Pons (tissue), 1 donor: ENCODE data around the gene CTNND1.
"Not testable (repeated sequence)": the region's sequence is repeated elsewhere in the genome, so short reads cannot be mapped to it uniquely, and the experiment has no call there.

ENCODE experiments used
- DNase-seq: peaks from one replicate; pipeline ENCODE4 v3.0.0-alpha.2; 2016; ENCODE audit warnings: low spot score

The CTNND1 gene

DNA sequence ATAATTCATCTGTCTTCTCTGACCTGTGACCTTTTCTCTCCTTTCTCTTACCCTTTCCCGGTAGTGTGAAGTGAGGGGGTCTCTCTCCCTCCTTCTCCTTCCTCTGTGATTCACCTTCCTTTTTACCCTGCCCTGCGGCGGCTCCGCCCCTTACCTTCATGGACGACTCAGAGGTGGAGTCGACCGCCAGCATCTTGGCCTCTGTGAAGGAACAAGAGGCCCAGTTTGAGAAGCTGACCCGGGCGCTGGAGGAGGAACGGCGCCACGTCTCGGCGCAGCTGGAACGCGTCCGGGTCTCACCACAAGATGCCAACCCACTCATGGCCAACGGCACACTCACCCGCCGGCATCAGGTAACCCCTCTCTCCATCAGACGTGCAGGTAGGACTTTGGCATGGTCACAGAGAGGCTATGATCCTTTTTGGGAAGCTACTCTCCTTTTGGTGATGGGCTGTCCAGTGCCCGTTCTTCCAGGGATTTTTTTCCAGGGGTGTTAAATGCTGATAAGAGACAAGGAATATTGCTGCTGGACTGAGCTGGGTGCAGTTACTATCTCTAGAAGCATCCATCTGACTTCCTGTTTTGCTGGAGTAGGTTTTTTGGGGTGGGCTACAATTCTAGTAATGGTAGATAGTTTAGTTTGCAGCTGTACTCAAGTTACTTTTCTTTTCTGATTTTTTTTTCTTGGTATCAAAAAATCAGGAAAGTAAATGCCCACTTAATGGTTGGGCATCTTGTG is 29.9 kb downstream of the CTNND1 start:
- DNase-seq = no peak

DNA sequence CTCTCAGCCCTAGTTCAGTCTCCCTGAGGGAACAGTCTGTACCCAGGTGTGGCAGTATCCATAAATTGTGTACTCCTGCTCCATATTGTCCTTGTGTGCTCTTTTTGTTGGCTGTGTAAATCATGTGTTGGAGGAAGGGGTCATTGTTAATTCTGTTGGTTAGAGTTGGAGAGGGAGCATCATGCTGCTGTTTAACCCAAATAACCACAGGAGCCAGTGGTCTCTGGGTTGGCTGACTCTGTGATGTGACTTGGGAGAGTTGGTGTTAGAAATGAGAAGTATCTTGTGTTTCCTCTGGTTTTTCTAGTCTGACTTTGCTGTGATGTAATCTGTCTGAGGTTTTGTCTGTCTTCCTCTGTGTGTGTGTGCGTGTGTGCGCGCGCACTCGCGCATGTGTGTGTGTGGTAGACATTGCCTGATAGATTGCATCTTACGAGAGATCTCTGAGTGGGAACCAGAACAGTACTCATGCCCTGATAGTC is 30.5 kb downstream of the CTNND1 start:
- DNase-seq = peak; percentile 88

DNA sequence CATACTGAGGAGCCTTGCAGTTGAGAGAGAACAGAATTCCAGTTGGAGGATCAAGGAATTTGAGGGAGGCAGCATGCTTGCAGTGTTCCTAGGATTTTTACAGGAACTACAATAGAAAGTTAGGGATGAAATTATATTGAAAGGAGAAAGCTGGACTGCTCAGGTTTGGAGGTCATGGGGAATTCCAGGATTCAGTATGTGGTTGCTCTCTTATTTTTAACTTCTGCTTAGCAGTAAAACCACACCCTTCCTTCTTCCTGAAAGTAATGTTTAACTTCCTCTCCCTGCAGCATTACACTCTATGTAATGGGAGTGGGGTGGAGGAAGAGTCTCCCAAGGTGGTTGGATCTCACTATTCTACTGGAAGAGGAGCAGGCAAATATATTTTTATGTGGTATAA is 31.3 kb downstream of the CTNND1 start:
- DNase-seq = peak; percentile 61

DNA sequence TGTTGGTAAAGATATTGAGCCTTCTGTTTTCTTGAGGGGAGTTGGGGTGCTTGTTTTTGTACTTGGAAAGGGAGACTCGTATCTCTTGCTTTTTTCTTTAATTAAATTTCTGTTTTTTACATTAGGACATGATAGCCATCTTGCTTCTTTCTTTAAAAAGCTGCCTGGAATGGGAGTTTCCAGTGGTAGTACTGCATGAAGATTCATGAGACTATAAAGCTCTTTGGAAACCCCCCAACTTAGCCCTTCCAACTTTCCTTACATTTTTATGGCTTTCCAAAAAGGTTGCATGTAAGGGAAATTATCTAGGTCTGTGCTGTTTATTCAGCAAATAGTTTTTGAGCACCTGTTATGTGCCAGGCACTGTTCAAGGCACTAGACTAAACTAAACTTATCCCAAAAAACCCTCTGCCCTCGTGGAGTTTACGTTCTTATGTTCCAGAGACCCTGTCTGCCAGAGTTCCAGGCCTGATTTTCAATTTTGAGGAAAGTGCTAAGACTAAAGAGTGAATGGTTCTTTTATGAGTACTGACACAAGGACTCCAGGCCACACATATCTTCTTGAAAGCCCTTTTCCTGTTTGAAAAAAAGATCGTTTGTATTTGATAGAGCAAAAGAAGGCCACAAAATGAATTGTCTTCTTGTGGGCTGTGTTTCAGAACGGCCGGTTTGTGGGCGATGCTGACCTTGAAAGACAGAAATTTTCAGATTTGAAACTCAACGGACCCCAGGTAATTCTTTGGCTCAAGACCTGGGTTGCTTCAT is 31.9 kb downstream of the CTNND1 start:
- no peak for DNase-seq

DNA sequence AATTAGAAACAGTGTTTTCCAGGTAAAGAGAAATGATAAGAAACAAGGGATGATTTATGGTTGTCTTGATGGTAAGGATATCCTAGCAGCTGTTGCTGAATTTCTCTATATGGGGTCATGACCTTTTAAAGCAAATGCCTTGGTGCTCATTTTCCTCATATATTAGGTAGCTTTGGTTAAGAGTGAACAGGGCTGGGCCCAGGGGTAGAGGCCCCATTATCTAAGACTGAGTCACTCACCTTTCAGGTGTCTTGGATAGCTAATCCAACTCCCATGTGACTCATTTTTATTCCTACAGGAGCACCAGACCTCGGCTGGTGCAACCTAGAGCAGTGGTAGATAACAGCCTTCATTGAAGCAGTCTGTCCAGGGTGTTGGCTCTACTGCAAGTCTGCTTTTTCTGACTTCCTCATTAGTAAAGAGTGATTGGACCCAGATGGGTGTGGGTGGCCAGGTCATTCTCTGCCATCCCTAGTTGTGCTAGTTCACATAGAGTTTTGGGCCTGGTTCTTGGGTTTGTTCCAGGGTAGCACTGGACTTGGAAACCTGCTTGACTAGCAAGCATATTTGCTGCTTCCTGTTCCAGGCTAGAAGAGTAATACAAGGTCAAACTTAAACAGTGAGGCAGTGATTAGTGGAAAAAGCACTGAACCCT is 37.4 kb downstream of the CTNND1 start:
- DNase-seq = peak; percentile 35

DNA sequence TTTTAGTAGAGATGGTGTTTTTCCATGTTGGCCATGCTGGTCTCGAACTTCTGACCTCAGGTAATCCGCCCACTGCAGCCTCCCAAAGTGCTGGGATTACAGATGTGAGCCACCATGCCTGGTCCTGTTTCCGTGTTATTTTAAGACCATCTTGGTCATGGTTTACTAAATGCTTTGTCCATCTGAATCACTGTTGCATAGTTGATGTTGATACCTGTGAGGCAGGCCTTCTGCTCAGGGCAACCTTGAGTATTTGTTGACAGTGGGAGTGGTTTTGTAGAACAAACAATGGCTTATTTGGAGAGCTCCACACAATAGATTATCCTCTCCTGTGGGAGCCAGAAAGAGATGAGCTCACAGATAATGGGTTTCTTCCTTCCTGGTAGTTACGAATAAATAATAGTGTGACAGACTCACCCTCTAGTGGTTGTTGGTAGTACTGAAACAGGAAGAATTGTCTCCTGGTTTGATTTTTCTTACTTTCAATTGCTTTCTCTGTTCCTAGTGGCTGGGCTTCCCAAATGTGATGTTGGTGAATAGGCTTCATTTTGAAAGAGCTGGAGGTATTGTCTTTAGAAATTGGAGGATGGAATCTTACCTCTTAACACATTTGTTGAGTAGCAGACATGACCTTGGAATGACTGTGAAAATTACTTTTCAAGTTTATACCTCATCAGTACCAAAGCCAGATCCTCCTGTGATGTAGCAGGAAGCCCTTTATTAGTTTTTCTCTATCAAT is 39.0 kb downstream of the CTNND1 start:
- DNase-seq = peak; percentile 93

DNA sequence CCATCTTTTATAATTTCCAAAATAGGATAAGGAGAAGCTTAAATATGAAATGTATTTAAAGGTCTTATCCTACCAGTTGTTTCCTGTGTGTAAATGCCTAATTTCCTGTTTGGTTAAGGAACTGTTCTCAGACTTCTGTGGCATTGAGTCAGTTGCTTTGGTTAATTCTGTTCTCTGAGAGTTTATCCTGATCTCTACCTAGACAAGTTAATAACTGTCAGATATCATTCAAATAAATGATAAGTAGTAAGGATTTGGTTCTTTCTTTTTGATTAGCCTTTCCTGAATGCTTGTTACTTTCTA is 39.5 kb downstream of the CTNND1 start:
- no peak for DNase-seq

DNA sequence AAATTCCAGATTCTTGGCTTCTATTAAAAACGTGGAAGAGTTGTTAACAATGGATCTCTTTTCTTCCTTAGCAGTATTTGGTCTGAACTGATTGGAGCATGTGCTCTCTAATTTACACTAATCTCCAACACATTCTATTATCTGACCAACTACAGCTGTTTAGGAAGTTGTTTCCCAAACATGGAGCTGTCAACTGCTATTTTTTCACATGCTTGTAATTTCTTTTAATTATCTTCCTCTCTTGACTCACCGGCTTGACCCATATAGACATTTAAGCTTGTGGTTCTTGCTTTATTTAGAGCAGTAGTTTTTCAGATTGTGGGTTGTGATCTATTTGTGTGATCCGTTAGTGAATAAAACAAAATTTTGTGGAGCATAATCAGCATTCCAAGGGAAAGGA is 40.8 kb downstream of the CTNND1 start:
- DNase-seq = no peak

DNA sequence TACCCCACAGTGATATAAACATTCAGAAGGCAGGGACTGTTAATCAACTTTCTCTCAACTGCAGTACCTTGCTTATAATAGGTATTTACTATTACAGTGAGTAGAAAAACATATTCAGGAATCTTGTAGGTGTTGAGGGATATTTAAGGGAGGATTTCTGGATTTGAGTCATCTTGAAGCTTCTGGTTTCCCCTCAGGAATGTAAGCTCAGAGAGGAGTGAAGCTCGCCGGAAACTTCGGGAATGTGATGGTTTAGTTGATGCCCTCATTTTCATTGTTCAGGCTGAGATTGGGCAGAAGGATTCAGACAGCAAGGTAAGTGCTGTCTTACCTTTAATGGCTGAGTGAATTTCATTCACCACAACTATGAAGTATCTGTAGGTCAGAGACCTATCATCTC is 42.9 kb downstream of the CTNND1 start:
- no peak for DNase-seq

DNA sequence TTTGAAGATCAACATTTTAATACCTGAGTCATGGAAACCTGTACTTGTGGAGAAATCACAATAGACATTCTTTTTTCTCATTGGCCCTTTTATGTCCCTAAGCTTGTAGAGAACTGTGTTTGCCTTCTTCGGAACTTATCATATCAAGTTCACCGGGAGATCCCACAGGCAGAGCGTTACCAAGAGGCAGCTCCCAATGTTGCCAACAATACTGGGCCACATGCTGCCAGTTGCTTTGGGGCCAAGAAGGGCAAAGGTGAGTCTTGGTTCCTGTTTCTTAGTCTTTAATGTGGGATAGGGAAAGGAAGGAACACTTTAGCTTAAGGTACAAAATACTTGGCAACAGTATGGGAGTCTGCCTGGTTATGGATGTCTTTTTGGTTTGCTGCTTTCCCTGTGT is 44.2 kb downstream of the CTNND1 start:
- no peak for DNase-seq

DNA sequence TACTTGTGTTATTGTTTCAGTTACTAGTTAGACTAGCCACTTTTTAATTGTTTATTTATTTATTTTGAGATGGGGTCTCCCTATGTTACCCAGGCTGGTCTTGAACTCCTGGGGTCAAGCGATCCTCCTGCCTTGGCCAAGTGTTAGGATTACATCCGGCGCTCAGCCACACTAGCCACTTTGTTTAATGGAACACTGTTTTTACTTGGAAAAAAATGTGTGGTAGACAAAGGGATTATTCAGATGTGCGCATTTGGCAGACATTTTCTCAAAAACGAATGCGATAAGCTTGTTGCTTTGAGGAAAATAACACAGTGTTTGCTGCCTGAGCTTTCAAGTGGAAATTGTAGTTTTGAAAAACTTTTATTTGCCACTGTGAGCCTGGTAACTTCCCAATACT is 51.0 kb downstream of the CTNND1 start:
- peak; percentile 94 for DNase-seq

DNA sequence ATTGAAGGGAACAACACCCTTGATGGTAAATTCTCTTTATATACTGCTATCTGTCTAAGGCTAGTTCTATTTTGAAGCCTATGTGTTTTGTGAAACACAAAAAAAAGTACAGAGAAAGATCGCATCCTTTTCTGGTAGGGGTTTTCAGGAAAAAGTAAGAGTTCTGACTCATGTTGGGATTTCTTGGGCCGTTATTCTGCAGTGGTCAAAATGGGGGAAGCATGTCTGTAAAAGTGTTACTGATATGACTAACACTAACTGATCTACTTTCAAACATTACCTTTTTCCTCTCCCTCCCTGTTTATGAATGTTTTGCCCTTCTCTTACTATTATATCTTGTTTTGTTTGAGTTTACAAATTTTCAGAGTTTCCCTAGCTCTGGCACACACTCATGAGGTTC is 53.9 kb downstream of the CTNND1 start:
- no peak for DNase-seq

DNA sequence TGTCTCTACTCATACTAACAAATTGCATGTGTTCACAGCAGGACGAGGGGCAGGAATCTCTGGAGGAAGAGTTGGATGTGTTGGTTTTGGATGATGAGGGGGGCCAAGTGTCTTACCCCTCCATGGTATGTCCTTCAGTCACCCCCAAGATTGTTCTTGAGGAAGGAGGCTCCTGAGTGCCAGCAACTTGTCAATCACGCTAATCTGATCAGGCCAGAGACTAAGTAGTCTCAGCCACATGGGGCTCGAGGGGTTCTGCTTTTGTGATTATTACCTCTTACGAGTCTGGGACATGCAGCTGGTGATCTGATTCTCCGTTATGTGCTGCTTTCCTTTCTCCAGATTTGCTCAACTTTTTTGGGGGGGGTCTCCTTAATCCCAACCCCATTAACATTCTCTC is 54.3 kb downstream of the CTNND1 start:
- no peak for DNase-seq

DNA sequence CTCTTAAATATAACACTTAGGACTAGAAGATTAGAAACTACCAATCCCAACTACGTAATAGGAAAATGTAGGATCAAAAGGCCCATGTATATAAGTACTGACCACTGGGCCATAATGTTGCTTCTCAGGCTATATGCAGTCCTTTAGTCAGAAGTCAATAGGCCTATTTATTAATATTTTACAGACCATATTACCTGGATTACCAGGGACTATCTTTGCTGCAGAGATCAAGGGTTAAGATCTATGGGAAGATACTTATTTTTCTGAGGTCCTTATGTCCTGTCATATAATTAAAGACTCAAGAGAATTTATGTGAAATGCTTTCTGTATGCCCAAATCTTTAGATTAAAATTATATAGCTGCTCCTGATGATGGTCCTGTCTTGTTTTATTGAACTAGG is 57.2 kb downstream of the CTNND1 start:
- no peak for DNase-seq

DNA sequence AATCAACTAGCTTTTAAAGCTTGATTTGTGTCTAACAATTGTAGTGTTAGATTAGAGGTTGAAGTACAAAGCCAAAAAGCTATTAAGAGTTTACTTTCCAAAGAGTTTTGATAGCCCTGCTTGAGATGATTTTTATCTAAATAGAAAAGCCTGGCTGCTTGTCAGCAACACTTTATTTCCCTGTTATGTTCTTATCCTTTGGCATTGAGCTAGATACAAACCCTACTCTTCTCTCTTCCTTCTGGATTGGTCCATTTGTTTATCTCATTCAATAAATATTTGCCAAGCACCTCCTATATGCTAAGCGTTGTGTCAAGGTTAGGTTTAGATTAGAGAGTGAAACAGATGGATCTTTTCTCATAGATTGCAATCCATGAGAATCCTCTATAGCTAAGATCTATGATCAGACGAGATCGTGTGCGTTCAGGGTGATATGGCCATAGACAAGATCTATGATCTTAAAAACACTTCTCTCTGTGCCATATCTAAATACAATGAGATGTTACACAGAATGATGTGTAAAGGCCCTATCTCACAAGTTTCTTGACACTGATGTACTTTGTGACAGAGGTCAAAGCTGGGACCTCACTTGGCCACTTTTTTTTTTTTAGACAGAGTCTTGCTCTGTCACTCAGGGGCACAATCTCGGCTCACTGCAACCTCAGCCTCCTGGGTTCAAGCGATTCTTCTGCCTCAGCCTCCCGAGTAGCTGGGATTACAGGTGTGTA is 57.8 kb downstream of the CTNND1 start:
- no peak for DNase-seq

DNA sequence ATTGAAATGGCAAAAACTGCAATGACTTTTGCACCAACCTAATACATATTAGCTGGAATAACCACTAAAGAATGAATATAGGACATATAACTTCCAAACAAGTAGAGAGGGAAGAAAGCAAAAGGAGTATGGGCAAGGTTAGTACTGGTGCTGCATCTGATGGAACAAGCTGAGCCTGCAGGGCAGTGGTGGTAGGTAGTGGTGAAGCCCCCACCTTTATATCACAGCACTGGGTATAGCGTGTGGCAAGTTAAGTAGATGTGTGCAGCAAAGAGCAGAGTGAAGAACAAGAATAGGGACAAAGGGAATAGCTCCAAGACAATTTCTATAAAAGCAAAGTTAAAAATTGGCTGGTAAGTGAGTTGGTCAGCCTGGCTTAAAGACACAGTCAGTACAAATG is 62.3 kb downstream of the CTNND1 start:
- DNase-seq = no peak

DNA sequence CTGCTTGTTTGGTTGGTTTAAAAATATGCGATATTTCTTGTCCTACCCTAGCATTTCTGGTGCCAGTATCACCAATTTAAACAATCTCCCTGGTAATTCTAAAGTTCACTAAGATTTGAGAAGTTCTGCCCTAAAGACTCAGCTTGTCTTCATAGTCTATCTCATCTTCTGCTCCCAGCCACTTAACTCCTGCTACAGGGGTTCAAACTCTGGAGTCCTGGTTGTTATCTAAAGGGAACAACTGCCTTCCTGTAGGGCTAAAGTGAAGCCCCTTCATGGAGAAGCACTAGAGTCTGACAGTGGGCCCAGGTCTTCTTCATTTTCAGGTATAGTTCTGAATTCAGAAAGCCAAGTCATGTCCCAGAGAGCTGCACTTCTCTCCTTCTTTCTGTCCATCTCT is 73.2 kb downstream of the CTNND1 start:
- no peak for DNase-seq

DNA sequence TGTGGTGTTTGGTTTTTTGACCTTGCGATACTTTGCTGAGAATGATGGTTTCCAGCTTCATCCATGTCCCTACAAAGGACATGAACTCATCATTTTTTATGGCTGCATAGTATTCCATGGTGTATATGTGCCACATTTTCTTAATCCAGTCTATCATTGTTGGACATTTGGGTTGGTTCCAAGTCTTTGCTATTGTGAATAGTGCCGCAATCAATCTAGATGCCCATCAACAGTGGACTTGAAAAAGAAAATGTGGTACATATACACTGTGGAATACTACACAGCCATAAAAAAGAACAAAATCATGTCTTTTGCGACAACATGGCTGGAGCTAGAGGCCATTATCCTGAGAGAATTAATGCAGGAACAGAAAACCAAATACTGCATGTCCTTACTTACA is 77.0 kb downstream of the CTNND1 start:
- DNase-seq = not testable (repeated sequence)

DNA sequence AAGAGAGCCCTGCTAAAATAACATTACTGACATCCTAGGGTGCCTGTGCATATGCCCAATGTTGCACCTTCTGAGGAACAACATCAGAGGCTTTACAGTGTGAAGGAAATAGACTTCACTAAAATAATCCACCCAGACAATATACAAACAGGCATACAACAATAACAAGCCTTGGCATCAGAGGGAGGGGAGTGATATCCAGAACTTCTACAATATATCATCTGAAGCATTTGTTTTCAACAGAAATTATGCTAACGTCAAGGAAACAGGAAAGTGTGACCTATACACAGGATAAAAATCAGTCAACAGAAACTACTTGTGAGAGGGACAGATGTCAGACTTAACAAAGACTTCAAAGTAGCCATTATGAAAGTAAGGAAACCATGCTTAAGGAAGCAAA is 81.3 kb downstream of the CTNND1 start:
- DNase-seq = no peak

DNA sequence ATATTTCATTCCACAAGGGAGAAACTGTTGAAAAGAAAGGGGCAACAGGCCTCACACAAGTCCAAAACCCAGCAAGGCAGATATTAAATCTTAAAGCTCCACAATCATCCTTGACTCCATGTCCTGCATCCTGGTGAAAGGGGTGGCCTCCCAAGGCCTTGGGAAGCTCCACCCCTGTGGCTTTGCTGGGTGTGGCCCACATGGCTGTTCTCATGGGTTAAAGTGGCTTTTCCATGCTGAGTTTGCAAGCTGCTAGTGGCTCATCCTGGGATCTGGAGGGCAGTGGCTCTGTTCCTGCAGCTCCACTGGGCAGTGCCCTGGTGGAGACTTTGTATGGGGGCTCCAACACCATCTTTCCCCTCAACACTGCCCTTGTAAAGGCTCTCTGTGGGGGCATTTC is 106.4 kb downstream of the CTNND1 start:
- DNase-seq = no peak

DNA sequence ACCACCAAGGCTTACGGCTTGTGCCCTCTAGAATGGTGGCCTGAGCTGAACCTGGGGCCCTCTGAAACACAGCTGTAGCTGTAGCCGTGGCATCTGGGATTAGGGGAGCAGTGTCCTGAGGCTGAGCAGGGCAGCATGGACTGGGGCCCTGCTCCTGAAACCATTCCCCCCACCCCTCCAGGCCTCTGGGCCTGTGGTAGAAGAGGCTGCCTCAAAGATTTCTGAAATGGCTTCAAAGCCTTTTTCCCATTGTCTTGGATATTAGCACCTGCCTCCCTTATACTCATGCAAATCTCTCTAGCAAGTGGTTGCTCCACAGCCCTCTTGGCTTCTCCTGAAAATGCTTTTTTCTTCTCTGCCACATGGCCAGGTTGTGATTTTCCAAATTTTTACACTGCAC is 106.9 kb downstream of the CTNND1 start:
- no peak for DNase-seq
